K562 (cell line): ENCODE measurements around the gene THSD8. TPM values are rescaled to one million over a fixed set of nuclear protein-coding genes. Genes with fewer than 3 reads are reported as not detected.
A peak's percentile ranks its signal among the peaks of the same experiment; 100 is the strongest.

Source experiments
- BRD4 ChIP-seq: fragments of 200-600 bp; sonication (generic); IDR thresholded peaks from 2 replicates; pipeline ENCODE4 v1.6.1; 2017; ENCODE audit warnings: inconsistent platforms
- CSDE1 ChIP-seq, 2 experiments: fragments of 450-650 bp; IDR thresholded peaks; 2 replicates each; pipeline ENCODE4 v1.6.1; 2016; ENCODE audit warnings: mild to moderate bottlenecking in 1 of 2
- ETS1 ChIP-seq: conservative IDR thresholded peaks from 2 replicates; pipeline ENCODE4 v1.6.1; 2011; ENCODE audit warnings: low read depth, mild to moderate bottlenecking, low read length; ENCODE audit not compliant: control insufficient read depth
- FOXA1 ChIP-seq: fragments of 450-650 bp; IDR thresholded peaks from 2 replicates; pipeline ENCODE4 v1.6.1; 2016; ENCODE audit warnings: mild to moderate bottlenecking, borderline replicate concordance
- HNRNPLL ChIP-seq: fragments of 200-400 bp; formaldehyde crosslinking; IDR thresholded peaks from 2 replicates; pipeline ENCODE4 v1.6.1; 2017; ENCODE audit warnings: low read length, low read depth, mild to moderate bottlenecking; ENCODE audit not compliant: poor library complexity, severe bottlenecking
- LARP7 ChIP-seq: fragments of 450-650 bp; IDR thresholded peaks from 2 replicates; pipeline ENCODE4 v1.6.1; 2016
- MAFF ChIP-seq: IDR thresholded peaks from 2 replicates; pipeline ENCODE4 v1.6.1; 2012; ENCODE audit warnings: low read length, improper control_type of control experiment
- NFYB ChIP-seq: IDR thresholded peaks from 2 replicates; pipeline ENCODE4 v1.6.1; 2011; ENCODE audit warnings: mild to moderate bottlenecking, moderate library complexity; ENCODE audit not compliant: insufficient read length; ENCODE audit errors: extremely low read depth
- PREB ChIP-seq: sonication (generic); formaldehyde crosslinking; IDR thresholded peaks from 2 replicates; pipeline ENCODE4 v1.8.1; 2023; ENCODE audit warnings: mild to moderate bottlenecking, missing genetic modification reagents
- ZBTB33 ChIP-seq: sonication (generic); formaldehyde crosslinking; IDR thresholded peaks from 2 replicates; pipeline ENCODE4 v1.8.1; 2023; ENCODE audit warnings: mild to moderate bottlenecking, missing genetic modification reagents
- ZBTB40 ChIP-seq, 2 experiments: fragments of 450-650 bp in 1 of 2; sonication (generic) in 1 of 2; formaldehyde crosslinking in 1 of 2; IDR thresholded peaks; 2 replicates each; pipeline versions ENCODE4 v1.7.1 to v1.9.0; 2016 to 2022; ENCODE audit warnings: inconsistent platforms in 1 of 2, mild to moderate bottlenecking in 1 of 2, missing genetic modification reagents in 1 of 2
- ZNF316 ChIP-seq: fragments of 450-650 bp; IDR thresholded peaks from 2 replicates; pipeline ENCODE4 v1.6.1; 2016
- polyA plus RNA-seq, 8 experiments: library from polyadenylated mRNA; depleted of rRNA in 4 of 8; stranded (reverse) in 5 of 8; unstranded in 3 of 8; fragments of >200 nt; fragmentation: Nextera tagmentation in 2 of 8; fragmentation: Illumina TruSeq in 1 of 8; extraction: Ambion mirVana in 2 of 8; extraction: Trizol in 1 of 8; gene quantifications; 2 replicates each; pipeline versions ENCODE4 v1.2.1 to v1.2.3, GENCODE V29; 2011 to 2014; ENCODE audit warnings: inconsistent platforms in 1 of 8, missing spikeins in 1 of 8
- total RNA-seq, 7 experiments: library from RNA; depleted of rRNA in 6 of 7; stranded (reverse); fragments of >200 nt in 6 of 7; fragmentation: Illumina TruSeq in 2 of 7; extraction: Trizol in 2 of 7; gene quantifications; 2 replicates each; pipeline versions ENCODE4 v1.2.1 to v1.2.3, GENCODE V29; 2011 to 2021; ENCODE audit warnings: low replicate concordance in 1 of 7

The THSD8 gene
- total and polyA plus RNA-seq, 9 of the 15 experiments (the other 6 are each of a cell fraction or from before 2014, with no cell fraction given), result 8.4 to 42.4 (median 19.9) TPM; not detected in 2

- TF ChIP-seq ZBTB40 (IDR thresholded peaks at IDR 0.05) (no peak), ZBTB40 (CRISPR knock-in tag; IDR thresholded peaks at IDR 0.05) (no peak), HNRNPLL (peak; percentile 62), NFYB (no peak), PREB (CRISPR knock-in tag) (no peak), ZBTB33 (CRISPR knock-in tag) (peak; percentile 87), FOXA1 (no peak), ETS1 (peak; percentile 58; the same call in 1 of the 2 replicates), MAFF (no peak), CSDE1 (IDR thresholded peaks at IDR 0.05) (peak in 1 of 2 experiments; percentile 88; a peak in 2 of 4 replicates), ZNF316 (no peak), LARP7 (no peak), BRD4 (peak; percentile 79; the same call in 1 of the 2 replicates)
Observed at GRCh38 chr19:12782424-12783290, 19.2 kb upstream of the THSD8 start (continued).
